GM10266 (cell line): Measurements from ENCODE around the gene MUC5B.
A peak's percentile ranks its signal among the peaks of the same experiment; 100 is the strongest.

Experiments
- DNase-seq: peaks from one replicate; pipeline ENCODE4 v3.0.0; 2012; ENCODE audit errors: extremely low spot score
- TF ChIP-seq, protein P1 (sequence below): IDR thresholded peaks from 2 replicates; pipeline ENCODE4 v1.5.1; 2012; ENCODE audit warnings: mild to moderate bottlenecking, low read depth; ENCODE audit not compliant: control insufficient read depth, insufficient read depth; ENCODE audit errors: missing control alignments

Gene MUC5B

DNA sequence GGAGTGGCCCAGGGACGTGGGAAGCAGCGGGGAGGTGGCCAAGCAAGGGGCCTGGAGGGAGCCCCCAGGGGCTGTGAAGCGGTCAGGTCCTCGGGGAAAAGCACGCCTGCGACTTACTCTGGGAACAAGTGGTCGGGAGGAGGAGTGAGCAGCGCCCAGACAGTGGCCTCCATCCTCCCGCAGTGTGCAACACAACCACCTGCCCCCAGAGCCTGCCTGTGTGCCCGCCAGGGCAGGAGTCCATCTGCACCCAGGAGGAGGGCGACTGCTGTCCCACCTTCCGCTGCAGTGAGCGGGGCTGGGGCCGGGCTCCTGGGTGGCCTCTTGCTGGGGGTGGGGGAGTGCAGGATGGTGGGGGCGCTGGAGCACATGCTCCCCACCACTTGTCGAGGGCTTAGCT lies 35.0 kb downstream of the MUC5B start:
- no peak for DNase-seq
- TF ChIP-seq, protein P1, sequence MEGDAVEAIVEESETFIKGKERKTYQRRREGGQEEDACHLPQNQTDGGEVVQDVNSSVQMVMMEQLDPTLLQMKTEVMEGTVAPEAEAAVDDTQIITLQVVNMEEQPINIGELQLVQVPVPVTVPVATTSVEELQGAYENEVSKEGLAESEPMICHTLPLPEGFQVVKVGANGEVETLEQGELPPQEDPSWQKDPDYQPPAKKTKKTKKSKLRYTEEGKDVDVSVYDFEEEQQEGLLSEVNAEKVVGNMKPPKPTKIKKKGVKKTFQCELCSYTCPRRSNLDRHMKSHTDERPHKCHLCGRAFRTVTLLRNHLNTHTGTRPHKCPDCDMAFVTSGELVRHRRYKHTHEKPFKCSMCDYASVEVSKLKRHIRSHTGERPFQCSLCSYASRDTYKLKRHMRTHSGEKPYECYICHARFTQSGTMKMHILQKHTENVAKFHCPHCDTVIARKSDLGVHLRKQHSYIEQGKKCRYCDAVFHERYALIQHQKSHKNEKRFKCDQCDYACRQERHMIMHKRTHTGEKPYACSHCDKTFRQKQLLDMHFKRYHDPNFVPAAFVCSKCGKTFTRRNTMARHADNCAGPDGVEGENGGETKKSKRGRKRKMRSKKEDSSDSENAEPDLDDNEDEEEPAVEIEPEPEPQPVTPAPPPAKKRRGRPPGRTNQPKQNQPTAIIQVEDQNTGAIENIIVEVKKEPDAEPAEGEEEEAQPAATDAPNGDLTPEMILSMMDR: no peak

DNA sequence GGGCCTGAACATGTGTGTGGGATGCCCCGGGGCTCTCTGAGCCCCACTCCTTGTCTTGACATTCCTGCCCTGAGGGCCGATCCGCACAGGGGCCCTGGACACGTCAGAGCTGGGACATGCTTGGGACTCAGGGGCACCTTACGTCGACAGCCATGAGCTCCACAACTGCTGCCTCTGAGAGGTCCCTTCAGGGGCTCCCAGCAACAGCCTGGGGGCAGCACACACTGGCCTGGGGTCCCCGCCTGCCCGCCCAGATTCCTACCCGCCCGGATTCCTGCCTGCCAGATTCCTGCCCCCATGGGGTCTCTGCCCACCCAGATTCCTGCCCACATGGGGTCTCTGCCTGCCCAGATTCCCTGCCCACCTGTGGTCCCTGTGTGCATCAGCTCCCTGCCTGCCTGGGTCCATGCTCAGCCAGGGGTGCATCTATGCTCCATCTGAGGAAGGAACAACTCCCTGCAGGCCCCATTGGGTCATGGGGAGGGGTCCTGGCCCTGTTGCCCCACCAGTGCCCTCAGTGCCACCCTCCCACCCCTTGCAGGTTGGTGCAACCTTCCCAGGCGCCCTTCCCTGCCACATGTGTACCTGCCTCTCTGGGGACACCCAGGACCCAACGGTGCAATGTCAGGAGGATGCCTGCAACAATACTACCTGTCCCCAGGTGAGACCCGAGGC lies 35.7 kb downstream of the MUC5B start:
- no peak for DNase-seq
- TF ChIP-seq, protein P1: no peak

DNA sequence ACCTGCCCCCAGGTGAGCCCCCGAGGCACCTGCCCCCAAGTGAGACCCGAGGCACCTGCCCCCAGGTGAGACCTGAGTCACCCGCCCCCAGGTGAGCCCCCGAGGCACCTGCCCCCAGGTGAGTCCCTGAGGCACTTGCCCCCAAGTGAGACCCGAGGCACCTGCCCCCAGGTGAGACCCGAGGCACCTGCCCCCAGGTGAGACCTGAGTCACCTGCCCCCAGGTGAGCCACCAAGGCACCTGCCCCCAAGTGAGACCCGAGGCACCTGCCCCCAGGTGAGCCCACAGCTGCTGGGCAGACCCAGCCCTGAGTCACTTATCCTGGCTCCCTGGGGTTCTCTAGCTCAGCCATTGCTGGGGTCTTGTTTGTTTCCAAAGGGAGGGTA lies 36.2 kb downstream of the MUC5B start:
- DNase-seq: no peak
- TF ChIP-seq, protein P1: no peak

DNA sequence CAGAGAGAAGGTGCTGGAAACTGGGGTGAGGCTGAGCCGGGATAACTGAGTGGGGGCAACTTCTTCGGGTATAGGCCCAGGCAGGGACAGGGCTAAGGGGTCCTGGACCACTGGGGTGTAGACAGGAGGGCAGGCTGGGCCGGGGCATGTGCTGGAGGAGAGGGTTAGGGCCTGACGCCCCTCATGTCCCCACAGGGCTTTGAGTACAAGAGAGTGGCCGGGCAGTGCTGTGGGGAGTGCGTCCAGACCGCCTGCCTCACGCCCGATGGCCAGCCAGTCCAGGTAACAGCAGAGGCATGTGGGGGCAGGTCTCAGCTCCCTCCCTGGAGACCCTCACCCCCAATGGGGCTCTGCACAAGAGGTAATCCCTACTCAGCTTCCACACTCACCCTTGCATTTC lies 36.7 kb downstream of the MUC5B start:
- TF ChIP-seq, protein P1: no peak
- DNase-seq: no peak

DNA sequence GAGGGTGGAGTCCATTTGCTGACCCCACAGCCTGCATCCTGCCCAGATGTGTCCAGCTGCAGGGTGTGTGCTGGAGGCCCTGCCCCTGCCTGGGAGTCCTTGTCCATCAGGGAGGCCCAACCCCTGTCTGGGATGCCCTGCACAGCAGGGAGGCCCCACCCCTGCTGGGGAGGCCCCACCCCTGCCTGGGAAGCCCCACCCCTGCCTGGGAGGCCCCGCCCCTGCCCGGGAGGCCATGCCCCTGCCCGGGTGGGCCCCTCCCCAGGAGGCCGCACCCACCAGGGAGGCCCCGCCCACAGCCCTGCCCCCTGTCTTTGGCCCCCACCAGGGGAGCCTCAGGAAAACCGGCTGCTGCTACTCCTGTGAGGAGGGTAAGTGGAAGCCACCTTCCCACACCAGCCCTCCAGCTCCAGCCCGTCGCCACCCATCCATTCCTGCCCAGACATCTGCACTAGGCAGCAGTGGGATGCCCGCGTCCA lies 37.2 kb downstream of the MUC5B start:
- TF ChIP-seq, protein P1: no peak
- DNase-seq: peak; percentile 71

DNA sequence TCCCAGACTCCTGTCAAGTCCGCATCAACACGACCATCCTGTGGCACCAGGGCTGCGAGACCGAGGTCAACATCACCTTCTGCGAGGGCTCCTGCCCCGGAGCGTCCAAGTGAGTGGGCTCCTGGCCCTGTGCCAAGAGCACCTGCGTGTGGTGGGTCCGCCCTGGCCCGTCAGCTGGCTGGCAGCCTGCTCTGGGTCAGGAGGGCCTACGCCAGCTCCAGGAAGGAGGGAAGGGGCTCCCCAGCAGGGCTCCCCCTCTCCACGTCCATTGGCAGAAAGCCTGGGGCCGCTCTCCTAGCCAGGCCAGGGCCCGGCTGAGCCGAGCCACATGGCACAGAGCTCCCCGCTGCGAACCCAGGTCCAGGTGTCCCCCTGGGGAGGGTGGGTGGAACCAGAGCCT lies 37.8 kb downstream of the MUC5B start:
- TF ChIP-seq, protein P1: no peak
- DNase-seq: no peak

DNA sequence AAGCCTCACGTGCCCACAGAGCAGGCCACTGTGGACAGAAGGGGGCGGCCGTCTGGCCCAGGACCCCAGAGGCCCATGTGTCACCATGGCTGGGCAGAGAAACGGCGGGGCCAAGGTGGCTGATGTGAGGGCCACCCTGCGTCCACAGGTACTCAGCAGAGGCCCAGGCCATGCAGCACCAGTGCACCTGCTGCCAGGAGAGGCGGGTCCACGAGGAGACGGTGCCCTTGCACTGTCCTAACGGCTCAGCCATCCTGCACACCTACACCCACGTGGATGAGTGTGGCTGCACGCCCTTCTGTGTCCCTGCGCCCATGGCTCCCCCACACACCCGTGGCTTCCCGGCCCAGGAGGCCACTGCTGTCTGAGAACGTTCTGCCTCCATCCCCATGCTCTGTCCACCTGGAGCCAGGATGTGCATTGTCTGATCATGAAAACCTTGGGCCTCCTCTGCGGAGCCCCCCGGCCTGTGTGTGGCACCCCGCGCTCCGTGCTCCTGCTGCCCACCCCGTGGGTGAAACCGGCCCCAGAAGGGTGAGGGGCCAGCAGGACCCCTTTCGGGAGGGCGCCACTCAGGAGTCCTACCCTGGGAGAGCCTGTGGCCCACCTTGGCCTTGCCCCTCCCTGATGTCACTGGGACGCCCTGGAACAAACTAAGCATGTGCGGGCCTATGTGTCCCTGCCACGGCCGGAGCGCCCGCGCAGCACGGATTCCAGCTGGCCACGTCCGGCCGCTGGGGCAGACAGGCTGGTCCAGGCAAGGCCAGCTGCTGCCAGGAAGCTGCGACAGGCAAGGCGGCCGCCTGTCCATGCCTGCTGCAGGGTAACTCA lies 38.6 kb downstream of the MUC5B start:
- DNase-seq: no peak
- TF ChIP-seq, protein P1: no peak
